Pancreas (tissue), 10 donors: ENCODE data around the gene ABCB1. TPM values are rescaled to one million over a fixed set of nuclear protein-coding genes. Genes with fewer than 3 reads are reported as not detected.

Experiments used
- ATAC-seq, 4 donors: fragments of 200-7000 bp; cut with Tn5 transposase; one replicate each; pipeline versions ENCODE4 v1.8.0 to v1.9.1; 2020; ENCODE audit warnings: mild to moderate bottlenecking in 4 of 4, moderate library complexity in 4 of 4
- DNase-seq, 6 donors: peaks; one replicate each; pipeline ENCODE4 v3.0.0-alpha.2; 2020
- FAIRE-seq: peaks from 2 replicates; lab custom pipeline; 2012; peaks lifted over from hg19 to GRCh38; lab: Jason Lieb, UNC
- H3K27ac ChIP-seq, 4 donors: fragments of 200-600 bp; sonication (generic); 1 replicate in 3 of 4; 2 replicates in 1 of 4; pipeline versions ENCODE4 v1.5.0 to v1.8.0; 2020
- H3K27me3 ChIP-seq, 4 donors: fragments of 200-600 bp; one replicate each; pipeline ENCODE4 v1.8.0; 2021
- H3K36me3 ChIP-seq, 3 donors: fragments of 200-600 bp; sonication (generic) in 1 of 3; one replicate each; pipeline versions ENCODE4 v1.5.0 to v1.8.0; 2020 to 2021
- H3K4me1 ChIP-seq, 3 donors: fragments of 200-600 bp; one replicate each; pipeline ENCODE4 v1.8.0; 2021
- H3K4me3 ChIP-seq, 4 donors: fragments of 200-600 bp; sonication (generic) in 2 of 4; one replicate each; pipeline versions ENCODE4 v1.5.0 to v1.8.0; 2020 to 2021
- H3K9me3 ChIP-seq, 4 donors: fragments of 200-600 bp; one replicate each; pipeline ENCODE4 v1.8.0; 2021
- CTCF ChIP-seq, 4 donors: fragments of 200-600 bp; sonication (generic) in 3 of 4; IDR thresholded peaks; one replicate each; pipeline versions ENCODE4 v1.5.0 to v1.8.0; 2021; ENCODE audit warnings: antibody characterized with exemption in 4 of 4
- WGBS, 2 donors: extraction: QIAGEN DNeasy Blood & Tissue Kit; methylation state at CpG; one replicate each; pipeline ENCODE4 v1.1.7; 2013; 5-methylcytosine and 5-hydroxymethylcytosine counted together
- intact Hi-C, 3 donors: fragments of 100-400 bp; cut with DNase I; formaldehyde crosslinking; loops; one replicate each; pipeline versions ENCODE4 v1.11.1 to v1.14.2; 2022
- polyA plus RNA-seq, 2 donors: library from polyadenylated mRNA; stranded (reverse); fragments of 200-250 nt; gene quantifications; one replicate each; pipeline ENCODE4 v1.2.3, GENCODE V29; 2013
- total RNA-seq, 6 donors: library from RNA; stranded (reverse); fragmentation: NEBNext Ultra II Directional in 4 of 6; extraction: Animal tissue kit (Norgen Biotek cat#: 25700) in 4 of 6; gene quantifications; one replicate each; pipeline versions ENCODE4 v1.2.1 to v1.2.4, GENCODE V29; 2021 to 2023
- donor health status: healthy with polysubstance abuse.
- donor health status: DM: no; HTN: no; CAD: no; lungs with moderate emphysema.
- donor health status: DM: no; HTN: no; CAD: no.
- donor health status: control.
- donor health status: control.
- donor health status: Bipolar disorder and iron deficiency.
- donor health status: DM: yes; HTN: yes; CAD: no.
- donor health status: DM: no; HTN: no; CAD: no.
- donor health status: DM: no; HTN: no; CAD: no.
- donor health status: DM: yes; HTN: yes; CAD: no.

ABCB1 gene
- total and polyA plus RNA-seq, 8 donors: 1.8 to 9.7 (median 3.0) TPM

- intact Hi-C loops: no loop called here
- no peaks in the 10 kb centered on the region for H3K36me3 ChIP-seq
- no peak for TF ChIP-seq CTCF (IDR thresholded peaks at IDR 0.05)
- WGBS, 2 donors: 81 to 86% methylated on average over 4 of the region's 4 CpGs
- peaks cover 0 to 5% (median 0%) of the 10 kb centered on the region in 3 donors for H3K4me1 ChIP-seq
- no peaks in the 10 kb centered on the region for H3K9me3 ChIP-seq
- FAIRE-seq: no peak
- no peak for ATAC-seq
- no peak overlapping the region for H3K4me3 ChIP-seq
- no peak overlapping the region for H3K27ac ChIP-seq
- H3K27me3 ChIP-seq: no peaks in the 10 kb centered on the region
- no peak for DNase-seq
Observed at GRCh38 chr7:87561702-87562101, 39.0 kb downstream of the ABCB1 start.

- no peak for TF ChIP-seq CTCF (IDR thresholded peaks at IDR 0.05)
Observed at GRCh38 chr7:87561102-87561501, 39.6 kb downstream of the ABCB1 start.

DNA sequence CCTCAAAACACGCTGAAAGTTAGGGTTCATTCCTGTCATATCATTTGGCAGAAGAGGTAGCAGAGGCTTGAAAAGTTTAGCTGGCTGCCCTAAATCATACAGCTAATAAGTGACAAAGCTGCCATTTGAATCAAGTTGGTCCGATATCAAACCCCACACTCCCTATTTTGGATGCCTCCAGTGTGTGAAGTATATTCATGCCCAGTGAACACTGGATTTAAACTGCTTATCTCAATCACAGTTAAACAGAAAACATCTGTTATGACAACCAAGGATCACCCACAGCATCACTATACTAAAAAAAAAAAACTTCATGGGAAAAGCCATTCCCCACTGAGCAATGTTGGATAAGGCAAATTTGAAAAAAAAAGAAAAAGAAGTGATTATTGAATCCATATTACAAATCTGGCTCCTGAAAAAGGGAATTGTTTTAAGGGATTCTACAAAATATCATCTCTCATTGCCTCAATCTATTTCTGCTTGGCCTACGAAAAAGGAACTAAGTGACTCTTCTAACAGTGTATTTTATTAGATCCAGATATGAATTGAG, 48.3 kb downstream of the ABCB1 start:
- DNase-seq (no peak), ATAC-seq (no peak), FAIRE-seq (no peak)
- Histone ChIP-seq H3K27ac (no peak overlapping the region), H3K27me3 (no peaks in the 10 kb centered on the region), H3K36me3 (no peaks in the 10 kb centered on the region), H3K4me1 (no peaks in the 10 kb centered on the region), H3K9me3 (no peaks in the 10 kb centered on the region), H3K4me3 (no peak overlapping the region)
- no peak for TF ChIP-seq CTCF (IDR thresholded peaks at IDR 0.05)
- 78 to 80% methylated on average over 3 of the region's 3 CpGs for WGBS, 2 donors
- intact Hi-C loops: no loop called here

More at GRCh38 chr7:87561102-87561501, 39.6 kb downstream of the ABCB1 start:
- intact Hi-C loops: no loop called here
- H3K4me1 ChIP-seq: peaks cover 0 to 5% (median 0%) of the 10 kb centered on the region in 3 donors
- no peaks in the 10 kb centered on the region for H3K9me3 ChIP-seq
- FAIRE-seq (no peak), ATAC-seq (no peak), DNase-seq (no peak)
- WGBS, 2 donors: 49 to 51% methylated on average over 2 of the region's 2 CpGs
- no peaks in the 10 kb centered on the region for H3K36me3 ChIP-seq
- no peak overlapping the region for H3K27ac ChIP-seq
- H3K27me3 ChIP-seq: no peaks in the 10 kb centered on the region
- H3K4me3 ChIP-seq: no peak overlapping the region

GRCh38 chr7:87548123-87548919, 52.4 kb downstream of the ABCB1 start:
- no peaks in the 10 kb centered on the region for H3K9me3 ChIP-seq
- H3K27ac ChIP-seq: no peak overlapping the region
- intact Hi-C loops: no loop called here
- ATAC-seq: no peak
- no peaks in the 10 kb centered on the region for H3K27me3 ChIP-seq
- no peak for TF ChIP-seq CTCF (IDR thresholded peaks at IDR 0.05)
- FAIRE-seq: no peak
- no peak for DNase-seq
- WGBS, 2 donors: 52 to 71% methylated on average over 7 of the region's 7 CpGs
- H3K36me3 ChIP-seq: no peaks in the 10 kb centered on the region
- H3K4me1 ChIP-seq: no peaks in the 10 kb centered on the region
- no peak overlapping the region for H3K4me3 ChIP-seq

DNA sequence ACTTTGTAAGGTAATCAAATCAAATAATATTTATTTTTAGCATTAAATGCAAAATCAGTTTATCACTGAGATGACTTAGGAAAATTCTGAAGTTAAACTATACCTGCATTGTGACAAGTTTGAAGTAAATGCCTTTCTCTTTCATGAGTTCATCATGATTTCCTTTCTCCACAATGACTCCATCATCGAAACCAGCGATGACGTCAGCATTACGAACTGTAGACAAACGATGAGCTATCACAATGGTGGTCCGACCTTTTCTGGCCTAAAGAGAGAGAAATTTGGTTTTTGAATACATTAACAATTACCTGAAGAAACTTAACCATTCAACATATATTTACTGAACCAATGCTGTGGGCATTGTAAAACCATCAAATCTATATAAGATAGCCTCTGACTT, 54.9 kb downstream of the ABCB1 start:
- FAIRE-seq (no peak), ATAC-seq (no peak), DNase-seq (no peak)
- no peak overlapping the region for H3K4me3 ChIP-seq
- H3K36me3 ChIP-seq: no peaks in the 10 kb centered on the region
- H3K9me3 ChIP-seq: no peaks in the 10 kb centered on the region
- WGBS, 2 donors: 81 to 83% methylated on average over 6 of the region's 6 CpGs
- H3K4me1 ChIP-seq: no peaks in the 10 kb centered on the region
- TF ChIP-seq CTCF (IDR thresholded peaks at IDR 0.05): no peak
- H3K27me3 ChIP-seq: no peaks in the 10 kb centered on the region
- intact Hi-C loops: no loop called here
- no peak overlapping the region for H3K27ac ChIP-seq
